ENCODE data around the gene BPIFA1. TPM values are rescaled to one million over a fixed set of nuclear protein-coding genes. Genes with fewer than 3 reads are reported as not detected.

The BPIFA1 gene
- total RNA-seq, 1 donor from 2014 or later = not detected

GRCh38 chr20:33234050-33234449 lies 1.7 kb upstream of the BPIFA1 start:
- Histone ChIP-seq H4K20me1 (ENCODE audit: insufficient read depth, low read length) (no peaks in the 10 kb centered on the region), H3K9ac (ENCODE audit: low read length) (no peak overlapping the region), H3K4me3 (ENCODE audit: insufficient read depth, low read depth, low read length) (no peak overlapping the region), H3K4me2 (ENCODE audit: low read length) (no peak overlapping the region), H3K79me2 (ENCODE audit: insufficient read depth, low read length) (no peaks in the 10 kb centered on the region), H3K27me3 (ENCODE audit: insufficient read depth, low read length) (peaks cover 10% of the 10 kb centered on the region), H3K27ac (ENCODE audit: low read depth, low read length) (no peak overlapping the region), H3K9me3 (ENCODE audit: insufficient read depth, low read depth, low read length) (no peaks in the 10 kb centered on the region), H3K4me1 (ENCODE audit: insufficient read depth, low read length) (no peaks in the 10 kb centered on the region), H3K36me3 (ENCODE audit: insufficient read depth, low read length) (no peaks in the 10 kb centered on the region), H2AFZ (ENCODE audit: low read depth, low read length) (no peak overlapping the region)
- FAIRE-seq (no peak), DNase-seq (ENCODE audit: low read depth) (no peak)
- Mint-ChIP-seq H3K9me3 (ENCODE audit: unreplicated experiment) (peaks cover 6% of the 10 kb centered on the region), H3K27ac (ENCODE audit: unreplicated experiment) (no peak overlapping the region), H3K4me3 (ENCODE audit: unreplicated experiment) (no peak overlapping the region), H3K36me3 (ENCODE audit: low read depth, unreplicated experiment) (no peaks in the 10 kb centered on the region), H3K27me3 (ENCODE audit: low read depth, unreplicated experiment) (peaks cover 67% of the 10 kb centered on the region), H3K4me1 (ENCODE audit: low read depth, unreplicated experiment) (no peaks in the 10 kb centered on the region)
- no peak for TF ChIP-seq CTCF (IDR thresholded peaks at IDR 0.05; ENCODE audit: insufficient read depth, low read depth, low read length)
- TF ChIP-seq EZH2 (IDR thresholded peaks at IDR 0.05; ENCODE audit: insufficient read depth, low read length) = no peak

- Mint-ChIP-seq H3K36me3 (ENCODE audit: low read depth, unreplicated experiment) (peaks cover 1% of the 10 kb centered on the region), H3K27ac (ENCODE audit: unreplicated experiment) (no peak overlapping the region), H3K9me3 (ENCODE audit: unreplicated experiment) (peaks cover 11% of the 10 kb centered on the region), H3K4me3 (ENCODE audit: unreplicated experiment) (no peak overlapping the region), H3K4me1 (ENCODE audit: low read depth, unreplicated experiment) (no peaks in the 10 kb centered on the region), H3K27me3 (ENCODE audit: low read depth, unreplicated experiment) (peaks cover 71% of the 10 kb centered on the region)
- Histone ChIP-seq H3K4me2 (ENCODE audit: low read length) (no peak overlapping the region), H2AFZ (ENCODE audit: low read depth, low read length) (no peak overlapping the region), H3K9ac (ENCODE audit: low read length) (no peak overlapping the region), H3K4me1 (ENCODE audit: insufficient read depth, low read length) (no peaks in the 10 kb centered on the region), H3K4me3 (ENCODE audit: insufficient read depth, low read depth, low read length) (no peak overlapping the region), H3K36me3 (ENCODE audit: insufficient read depth, low read length) (no peaks in the 10 kb centered on the region), H3K27ac (ENCODE audit: low read depth, low read length) (no peak overlapping the region), H3K79me2 (ENCODE audit: insufficient read depth, low read length) (no peaks in the 10 kb centered on the region), H4K20me1 (ENCODE audit: insufficient read depth, low read length) (no peaks in the 10 kb centered on the region), H3K9me3 (ENCODE audit: insufficient read depth, low read depth, low read length) (no peaks in the 10 kb centered on the region), H3K27me3 (ENCODE audit: insufficient read depth, low read length) (peaks cover 7% of the 10 kb centered on the region)
- TF ChIP-seq CTCF (IDR thresholded peaks at IDR 0.05; ENCODE audit: insufficient read depth, low read depth, low read length) = no peak
- no peak for TF ChIP-seq EZH2 (IDR thresholded peaks at IDR 0.05; ENCODE audit: insufficient read depth, low read length)
- no peak for FAIRE-seq
- no peak for DNase-seq (ENCODE audit: low read depth)
Observed at GRCh38 chr20:33236351-33236750, 555 bp downstream of the BPIFA1 start.

GRCh38 chr20:33237989-33238388 lies 2.2 kb downstream of the BPIFA1 start:
- no peaks in the 10 kb centered on the region for H4K20me1 ChIP-seq (ENCODE audit: insufficient read depth, low read length)
- H3K4me2 ChIP-seq (ENCODE audit: low read length) = no peak overlapping the region
- H3K4me3 Mint-ChIP-seq (ENCODE audit: unreplicated experiment) = no peak overlapping the region
- H3K36me3 Mint-ChIP-seq (ENCODE audit: low read depth, unreplicated experiment) = peaks cover 1% of the 10 kb centered on the region
- no peaks in the 10 kb centered on the region for H3K4me1 Mint-ChIP-seq (ENCODE audit: low read depth, unreplicated experiment)
- DNase-seq (ENCODE audit: low read depth) = no peak
- H3K27ac ChIP-seq (ENCODE audit: low read depth, low read length) = no peak overlapping the region
- H3K79me2 ChIP-seq (ENCODE audit: insufficient read depth, low read length) = no peaks in the 10 kb centered on the region
- H3K36me3 ChIP-seq (ENCODE audit: insufficient read depth, low read length) = no peaks in the 10 kb centered on the region
- no peak for FAIRE-seq
- no peak overlapping the region for H3K4me3 ChIP-seq (ENCODE audit: insufficient read depth, low read depth, low read length)
- TF ChIP-seq CTCF (IDR thresholded peaks at IDR 0.05; ENCODE audit: insufficient read depth, low read depth, low read length) (no peak), EZH2 (IDR thresholded peaks at IDR 0.05; ENCODE audit: insufficient read depth, low read length) (no peak)
- H3K27me3 Mint-ChIP-seq (ENCODE audit: low read depth, unreplicated experiment) = peaks cover 74% of the 10 kb centered on the region
- peaks cover 3% of the 10 kb centered on the region for H3K27me3 ChIP-seq (ENCODE audit: insufficient read depth, low read length)
- H3K4me1 ChIP-seq (ENCODE audit: insufficient read depth, low read length) = no peaks in the 10 kb centered on the region
- no peak overlapping the region for H3K27ac Mint-ChIP-seq (ENCODE audit: unreplicated experiment)
- no peaks in the 10 kb centered on the region for H3K9me3 ChIP-seq (ENCODE audit: insufficient read depth, low read depth, low read length)
- H3K9ac ChIP-seq (ENCODE audit: low read length) = no peak overlapping the region
- H2AFZ ChIP-seq (ENCODE audit: low read depth, low read length) = no peak overlapping the region
- H3K9me3 Mint-ChIP-seq (ENCODE audit: unreplicated experiment) = peaks cover 11% of the 10 kb centered on the region

Data from astrocyte (in vitro differentiated cells and primary cell).